GM23248 (cell line): Measurements from ENCODE around the gene ZBTB43. TPM values are rescaled to one million over a fixed set of nuclear protein-coding genes. Genes with fewer than 3 reads are reported as not detected.

ENCODE experiments used
- DNase-seq: peaks from one replicate; pipeline ENCODE4 v3.0.0-alpha.2; 2015
- H2AFZ ChIP-seq: fragments of 200-600 bp; sonication (generic); 2 replicates; pipeline ENCODE4 v1.6.1; 2016; ENCODE audit warnings: antibody characterized with exemption
- H3F3A ChIP-seq: fragments of 200-600 bp; sonication (generic); 2 replicates; pipeline ENCODE4 v1.6.1; 2016; ENCODE audit warnings: mild to moderate bottlenecking, antibody characterized with exemption, mixed run types; ENCODE audit not compliant: insufficient read depth
- H3K27ac ChIP-seq: fragments of 200-600 bp; sonication (generic); 2 replicates; pipeline ENCODE4 v1.5.1; 2016; ENCODE audit warnings: mild to moderate bottlenecking
- H3K27me3 ChIP-seq: fragments of 200-600 bp; sonication (generic); replicated peaks from 2 replicates; pipeline ENCODE4 v1.6.1; 2016; ENCODE audit warnings: mild to moderate bottlenecking; ENCODE audit not compliant: insufficient read depth
- H3K36me3 ChIP-seq: fragments of 200-600 bp; sonication (generic); 2 replicates; pipeline ENCODE4 v1.6.1; 2016; ENCODE audit warnings: low read depth, mild to moderate bottlenecking
- H3K4me1 ChIP-seq: fragments of 200-600 bp; sonication (generic); 2 replicates; pipeline ENCODE4 v1.6.1; 2016; ENCODE audit warnings: mild to moderate bottlenecking; ENCODE audit not compliant: insufficient read depth
- H3K4me2 ChIP-seq: fragments of 200-600 bp; sonication (generic); one replicate; pipeline ENCODE4 v1.6.1; 2016; ENCODE audit warnings: mild to moderate bottlenecking; ENCODE audit not compliant: unreplicated experiment
- H3K4me3 ChIP-seq: fragments of 200-600 bp; sonication (generic); 2 replicates; pipeline ENCODE4 v1.5.1; 2016; ENCODE audit warnings: mild to moderate bottlenecking
- H3K79me2 ChIP-seq: fragments of 200-600 bp; sonication (generic); 2 replicates; pipeline ENCODE4 v1.6.1; 2016; ENCODE audit warnings: mild to moderate bottlenecking; ENCODE audit not compliant: insufficient read depth
- H3K9ac ChIP-seq: fragments of 200-600 bp; sonication (generic); 2 replicates; pipeline ENCODE4 v1.6.1; 2016; ENCODE audit warnings: mild to moderate bottlenecking
- H3K9me2 ChIP-seq: fragments of 200-600 bp; sonication (generic); 2 replicates; pipeline ENCODE4 v1.6.1; 2016; ENCODE audit warnings: mixed run types, mild to moderate bottlenecking, moderate library complexity; ENCODE audit not compliant: insufficient read depth
- H3K9me3 ChIP-seq: fragments of 200-600 bp; sonication (generic); one replicate; pipeline ENCODE4 v1.6.1; 2017; ENCODE audit warnings: low read depth
- H4K20me1 ChIP-seq: fragments of 200-600 bp; sonication (generic); 2 replicates; pipeline ENCODE4 v1.6.0; 2016; ENCODE audit not compliant: insufficient read depth
- EZH2 ChIP-seq: fragments of 200-600 bp; sonication (generic); IDR thresholded peaks from 2 replicates; pipeline ENCODE4 v1.6.1; 2018; ENCODE audit warnings: antibody characterized with exemption, mild to moderate bottlenecking; ENCODE audit not compliant: insufficient read depth, poor library complexity, severe bottlenecking
- EZH2phosphoT487 ChIP-seq: fragments of 200-600 bp; sonication (generic); IDR thresholded peaks from 2 replicates; pipeline ENCODE4 v1.6.1; 2018; ENCODE audit warnings: antibody characterized with exemption, moderate library complexity, mild to moderate bottlenecking, low read depth; ENCODE audit not compliant: insufficient read depth
- WGBS, 2 experiments: methylation state at CpG; one replicate each; pipeline ENCODE4 v1.1.6; 2015 to 2017; ENCODE audit warnings: low lambda C conversion rate in 2 of 2, low coverage in 1 of 2; ENCODE audit errors: missing lambda C conversion rate in 2 of 2; 5-methylcytosine and 5-hydroxymethylcytosine counted together
- in situ Hi-C: fragments of 300-500 bp; cut with MboI; formaldehyde crosslinking; loops from 2 replicates; pipeline ENCODE4 v1.15.0; 2020
- polyA plus RNA-seq: library from polyadenylated mRNA; unstranded; fragments of >200 nt; fragmentation: Nextera tagmentation; extraction: Ambion mirVana; gene quantifications from 2 replicates; pipeline ENCODE4 v1.2.1, GENCODE V29; 2016
- total RNA-seq: library from RNA; depleted of rRNA; stranded (reverse); fragments of >200 nt; shearing (Covaris generic); gene quantifications from 2 replicates; pipeline ENCODE4 v1.2.3, GENCODE V29; 2014

Gene ZBTB43
- total and polyA plus RNA-seq, 2 experiments from 2014 or later = 8.5 to 12.3 TPM

GRCh38 chr9:126857261-126857960 is 52.6 kb downstream of the ZBTB43 start:
- Histone ChIP-seq H3K27ac (no peak overlapping the region), H3K4me2 (no peak overlapping the region), H3K79me2 (peaks cover 16% of the 10 kb centered on the region), H3K27me3 (peaks cover 20% of the 10 kb centered on the region), H3F3A (peaks cover 12% of the 10 kb centered on the region; the same call in 1 of the 2 replicates), H3K9me3 (no peaks in the 10 kb centered on the region), H3K4me3 (no peak overlapping the region), H3K36me3 (no peaks in the 10 kb centered on the region), H3K9me2 (no peaks in the 10 kb centered on the region), H4K20me1 (peaks cover 3% of the 10 kb centered on the region; the same call in 1 of the 2 replicates), H3K9ac (no peak overlapping the region), H3K4me1 (peaks cover 11% of the 10 kb centered on the region), H2AFZ (no peak overlapping the region)
- TF ChIP-seq EZH2 (no peak), EZH2phosphoT487 (no peak)
- WGBS, 2 experiments = 19 to 23% methylated on average over 8 of the region's 8 CpGs
- DNase-seq = no peak
- in situ Hi-C loops = no loop called here

GRCh38 chr9:126859111-126859510 is 54.3 kb downstream of the ZBTB43 start:
- peaks cover 33% of the 10 kb centered on the region for H3K79me2 ChIP-seq
- H3K4me3 ChIP-seq = no peak overlapping the region
- peaks cover 15% of the 10 kb centered on the region for H3K27me3 ChIP-seq
- H3K9ac ChIP-seq = no peak overlapping the region
- TF ChIP-seq EZH2 (no peak), EZH2phosphoT487 (no peak)
- no peak overlapping the region for H3K4me2 ChIP-seq
- no peak overlapping the region for H2AFZ ChIP-seq
- H3K27ac ChIP-seq = no peak overlapping the region
- H3K4me1 ChIP-seq = peaks cover 22% of the 10 kb centered on the region
- H3K36me3 ChIP-seq = no peaks in the 10 kb centered on the region
- H3K9me2 ChIP-seq = no peaks in the 10 kb centered on the region
- peaks cover 11% of the 10 kb centered on the region; the same call in 1 of the 2 replicates for H4K20me1 ChIP-seq
- no peaks in the 10 kb centered on the region for H3K9me3 ChIP-seq
- WGBS, 2 experiments = 95 to 96% methylated on average over 2 of the region's 2 CpGs
- DNase-seq = no peak
- in situ Hi-C loops = no loop called here
- peaks cover 21% of the 10 kb centered on the region; the same call in 1 of the 2 replicates for H3F3A ChIP-seq

GRCh38 chr9:126860077-126860756 is 55.4 kb downstream of the ZBTB43 start, which contains the start of gene ZBTB34:
Gene ZBTB34 (plus strand): TSS chr9:126860639. CDS start chr9:126879400, 18,761 bp downstream.
- H3K4me3 ChIP-seq = peak within 1 kb of the TSS; percentile 89
- H3K79me2 ChIP-seq = peaks cover 44% of the 10 kb centered on the region
- 2 to 3% methylated on average over 22 to 34 of the region's 67 CpGs for WGBS, 2 experiments
- peaks cover 22% of the 10 kb centered on the region for H3K4me1 ChIP-seq
- peak within 1 kb of the TSS; percentile 60 for H3K27ac ChIP-seq
- no peaks in the 10 kb centered on the region for H3K9me2 ChIP-seq
- DNase-seq = peak; percentile 77
- H3K4me2 ChIP-seq = peak within 1 kb of the TSS; percentile 97
- peaks cover 21% of the 10 kb centered on the region; the same call in 1 of the 2 replicates for H3F3A ChIP-seq
- peak within 1 kb of the TSS; percentile 82 for H3K9ac ChIP-seq
- H2AFZ ChIP-seq = peak within 1 kb of the TSS; percentile 70
- no peaks in the 10 kb centered on the region for H3K9me3 ChIP-seq
- TF ChIP-seq EZH2phosphoT487 = no peak
- no peak for TF ChIP-seq EZH2
- peaks cover 11% of the 10 kb centered on the region; the same call in 1 of the 2 replicates for H4K20me1 ChIP-seq
- H3K36me3 ChIP-seq = no peaks in the 10 kb centered on the region
- in situ Hi-C loops = no loop called here
- H3K27me3 ChIP-seq = peaks cover 6% of the 10 kb centered on the region

GRCh38 chr9:126860757-126861466 is 56.1 kb downstream of the ZBTB43 start:
- Histone ChIP-seq H2AFZ (peak overlapping the region; percentile 56), H3K36me3 (no peaks in the 10 kb centered on the region), H3K4me3 (peak overlapping the region; percentile 89), H3K4me2 (peak overlapping the region; percentile 97), H3K9me3 (no peaks in the 10 kb centered on the region), H3K4me1 (peaks cover 22% of the 10 kb centered on the region), H4K20me1 (peaks cover 11% of the 10 kb centered on the region; the same call in 1 of the 2 replicates), H3K27ac (peak overlapping the region; percentile 60), H3F3A (peaks cover 21% of the 10 kb centered on the region; the same call in 1 of the 2 replicates), H3K27me3 (peaks cover 4% of the 10 kb centered on the region; the same call in 1 of the 2 replicates), H3K9ac (peak overlapping the region; percentile 82), H3K79me2 (peaks cover 51% of the 10 kb centered on the region), H3K9me2 (no peaks in the 10 kb centered on the region)
- peak; percentile 65 for DNase-seq
- 0 to 1% methylated on average over 27 to 28 of the region's 71 CpGs for WGBS, 2 experiments
- in situ Hi-C loops = no loop called here
- TF ChIP-seq EZH2 (no peak), EZH2phosphoT487 (no peak)
